ENCODE measurements around the gene ARHGEF17.

The ARHGEF17 gene

DNA sequence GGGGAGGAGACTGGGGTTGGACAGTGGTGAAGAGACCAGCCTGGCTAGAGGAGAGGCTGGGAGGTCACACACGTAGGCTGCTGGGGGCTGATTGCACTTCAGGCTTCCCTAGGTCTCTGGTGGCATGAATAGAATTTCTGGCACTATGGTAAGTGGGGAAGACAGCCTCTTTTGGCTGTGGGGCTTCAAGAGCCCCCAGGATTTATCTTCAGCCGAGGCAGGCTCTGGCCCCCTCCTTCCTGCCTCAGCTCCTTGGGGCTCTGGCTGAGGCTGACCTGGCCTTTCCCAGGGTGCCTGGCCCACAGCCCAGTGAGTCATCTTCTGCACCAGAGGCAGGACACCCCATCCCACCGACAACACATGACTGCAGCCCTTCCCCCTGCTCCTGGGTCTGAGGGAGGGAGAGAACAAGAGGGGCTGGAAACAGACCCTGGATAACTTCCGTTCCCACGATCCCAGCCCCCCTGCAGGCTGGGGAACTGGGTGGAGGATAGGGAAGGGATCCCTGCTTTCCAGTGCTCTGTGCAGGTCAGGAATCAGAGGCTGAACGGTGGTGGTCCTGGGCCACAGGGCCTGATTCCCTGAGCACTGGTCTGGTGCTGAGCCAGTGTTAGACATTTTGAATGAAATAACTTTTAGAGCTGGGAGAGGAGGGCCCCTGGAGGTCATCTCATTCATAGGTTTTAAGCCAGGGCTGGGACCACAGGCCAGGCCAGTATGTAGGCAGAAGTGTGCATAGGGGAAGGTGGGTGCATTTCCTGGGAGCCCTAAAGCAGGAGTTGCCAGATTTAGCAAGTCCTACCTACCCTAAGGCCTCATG, 26.5 kb downstream of the ARHGEF17 start:
- DNase-seq = peak; percentile 14

GRCh38 chr11:73335204-73335923, 27.3 kb downstream of the ARHGEF17 start:
- peak; percentile 48 for DNase-seq

GRCh38 chr11:73337846-73338245, 29.8 kb downstream of the ARHGEF17 start:
- no peak for DNase-seq

GRCh38 chr11:73338279-73338678, 30.2 kb downstream of the ARHGEF17 start:
- no peak for DNase-seq

- no peak for DNase-seq
These were observed 32.1 kb downstream of the ARHGEF17 start for GRCh38 chr11:73340164-73340563.

- DNase-seq = no peak
These were observed 34.6 kb downstream of the ARHGEF17 start for GRCh38 chr11:73342633-73343032.

DNA sequence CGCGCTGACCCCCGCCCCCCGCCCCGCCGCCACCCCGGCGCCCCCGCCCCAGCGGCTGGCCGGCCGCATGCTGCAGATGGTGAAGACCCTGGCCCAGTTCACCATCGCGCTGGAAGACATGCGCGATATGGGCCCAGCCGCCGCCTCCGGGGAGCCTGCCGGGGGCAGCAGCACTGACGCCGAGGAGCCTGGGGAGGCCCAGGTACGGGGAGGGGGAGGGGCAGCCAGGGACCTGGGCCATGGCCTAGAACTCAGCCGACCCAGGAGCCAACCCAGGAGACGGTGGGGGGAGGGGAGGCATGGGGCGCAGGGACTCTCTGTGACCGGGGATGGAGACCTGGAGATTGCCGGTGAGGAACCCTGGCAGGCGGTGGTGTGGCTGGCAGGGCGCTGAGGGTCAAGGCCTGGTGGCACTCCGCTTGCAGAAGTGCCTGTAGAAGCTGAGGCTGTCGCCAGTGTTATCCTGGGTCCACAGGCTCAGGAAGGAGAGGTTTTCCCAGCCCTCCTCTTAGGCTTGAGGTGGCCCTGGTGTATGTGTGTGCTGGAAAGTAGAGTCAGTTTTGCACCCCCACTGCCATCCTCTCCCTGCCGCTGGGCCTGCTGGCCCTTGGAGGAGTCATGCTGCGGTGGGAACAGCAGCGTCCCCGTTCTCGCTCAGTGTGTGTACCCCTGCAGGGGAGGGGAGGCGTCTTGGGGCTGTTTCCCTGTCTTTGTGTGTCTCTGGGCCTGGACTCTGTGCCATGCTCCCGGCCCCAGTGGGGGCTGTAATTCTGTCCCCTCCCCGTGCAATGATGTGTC, 35.2 kb downstream of the ARHGEF17 start:
- DNase-seq = no peak

DNA sequence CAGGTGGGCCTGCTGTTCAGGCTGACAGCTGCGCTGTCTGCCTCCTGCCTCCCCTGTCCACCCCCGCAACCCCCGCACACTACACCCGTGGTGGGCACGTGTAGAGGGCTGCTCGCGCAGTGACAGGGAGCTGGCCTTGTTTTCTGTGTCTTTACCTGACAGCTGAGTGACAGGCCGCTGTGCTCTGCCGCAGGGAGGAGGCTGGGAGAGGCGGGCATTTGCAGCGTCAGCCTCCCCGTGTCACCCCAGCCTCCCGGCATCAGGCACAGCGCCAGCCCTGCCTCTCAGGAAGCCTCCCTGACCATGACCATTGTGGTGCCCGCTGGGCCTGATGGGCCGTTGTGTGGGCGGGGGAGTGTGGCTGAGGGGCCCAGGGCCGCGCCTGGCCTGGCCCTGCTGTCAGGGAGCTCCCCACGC, 36.1 kb downstream of the ARHGEF17 start:
- no peak for DNase-seq

GRCh38 chr11:73345481-73346160, 37.5 kb downstream of the ARHGEF17 start:
- no peak for DNase-seq

DNA sequence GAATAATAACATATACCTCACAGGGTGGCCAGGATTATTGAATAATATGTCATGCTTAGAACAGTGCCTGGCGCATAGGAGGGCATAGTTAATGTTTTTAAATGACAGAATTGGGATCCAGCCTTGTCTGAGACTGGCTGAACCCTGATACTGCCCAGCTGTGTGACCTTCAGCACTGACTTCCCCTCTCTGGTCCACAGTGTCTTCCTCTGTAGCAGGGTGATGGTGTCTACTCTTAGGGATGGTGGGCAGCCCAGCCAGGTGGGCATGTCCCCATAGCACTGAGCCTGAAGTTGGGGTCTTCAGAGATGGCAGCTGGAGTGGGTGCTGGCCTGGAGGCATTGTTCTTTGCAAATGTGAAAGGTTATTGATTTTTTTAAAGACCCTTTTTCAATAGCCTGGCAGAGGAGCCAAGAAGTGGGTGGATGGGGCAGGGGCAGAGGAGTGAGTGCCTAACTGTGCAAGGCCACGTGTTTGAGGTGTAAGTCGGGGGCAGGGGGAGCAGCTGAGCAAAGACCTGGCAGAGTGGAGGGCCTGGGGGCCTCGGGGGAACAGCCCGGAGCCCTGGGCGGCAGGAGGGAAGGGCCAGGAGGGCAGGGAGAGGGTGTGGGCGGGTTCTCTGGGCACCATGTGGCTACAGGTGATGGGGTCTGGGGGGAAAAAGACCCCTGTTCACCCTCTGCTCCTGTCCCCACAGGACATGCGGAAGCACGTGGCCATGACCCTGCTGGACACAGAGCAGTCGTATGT, 38.3 kb downstream of the ARHGEF17 start:
- no peak for DNase-seq

DNA sequence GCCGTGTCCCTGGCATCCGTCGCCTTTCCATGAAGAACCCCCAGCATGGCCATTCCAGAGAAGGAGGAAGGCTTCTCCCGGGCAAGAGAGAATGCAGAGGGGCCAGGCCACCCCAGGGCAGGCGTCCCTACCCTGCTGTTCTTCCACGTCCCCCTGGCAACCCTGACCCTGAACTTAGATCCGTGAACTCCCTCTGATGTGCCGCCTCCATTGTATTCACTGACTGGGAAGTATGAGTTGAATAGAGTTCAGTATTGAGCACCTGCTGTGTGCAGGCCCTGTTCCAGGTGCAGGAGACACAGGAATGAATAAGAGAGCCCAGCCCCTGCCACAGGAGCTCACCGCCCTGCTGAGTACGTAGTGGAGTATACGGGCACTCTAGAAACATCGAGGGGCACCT, 39.0 kb downstream of the ARHGEF17 start:
- no peak for DNase-seq

GRCh38 chr11:73348838-73349237, 40.8 kb downstream of the ARHGEF17 start:
- DNase-seq = no peak

DNA sequence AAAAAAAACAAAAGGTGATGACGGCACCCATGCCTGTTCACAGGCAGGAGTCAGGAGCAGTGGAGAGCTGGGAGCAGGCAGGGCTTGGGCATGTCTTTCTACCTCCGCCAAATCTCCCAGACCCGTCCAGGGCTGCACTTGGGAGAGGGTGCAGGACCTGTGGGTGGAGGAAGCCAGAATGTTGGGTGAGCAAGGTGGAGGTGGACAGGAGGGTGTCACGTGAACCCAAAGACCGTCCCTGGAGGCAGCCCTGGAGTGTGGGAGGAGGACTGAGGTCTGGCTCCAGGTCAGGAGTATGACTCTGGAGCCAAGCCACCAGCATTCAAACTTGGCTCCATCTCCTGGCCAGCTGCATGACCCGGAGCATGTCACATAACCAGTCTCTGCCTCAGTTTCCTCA, 41.6 kb downstream of the ARHGEF17 start:
- no peak for DNase-seq

DNA sequence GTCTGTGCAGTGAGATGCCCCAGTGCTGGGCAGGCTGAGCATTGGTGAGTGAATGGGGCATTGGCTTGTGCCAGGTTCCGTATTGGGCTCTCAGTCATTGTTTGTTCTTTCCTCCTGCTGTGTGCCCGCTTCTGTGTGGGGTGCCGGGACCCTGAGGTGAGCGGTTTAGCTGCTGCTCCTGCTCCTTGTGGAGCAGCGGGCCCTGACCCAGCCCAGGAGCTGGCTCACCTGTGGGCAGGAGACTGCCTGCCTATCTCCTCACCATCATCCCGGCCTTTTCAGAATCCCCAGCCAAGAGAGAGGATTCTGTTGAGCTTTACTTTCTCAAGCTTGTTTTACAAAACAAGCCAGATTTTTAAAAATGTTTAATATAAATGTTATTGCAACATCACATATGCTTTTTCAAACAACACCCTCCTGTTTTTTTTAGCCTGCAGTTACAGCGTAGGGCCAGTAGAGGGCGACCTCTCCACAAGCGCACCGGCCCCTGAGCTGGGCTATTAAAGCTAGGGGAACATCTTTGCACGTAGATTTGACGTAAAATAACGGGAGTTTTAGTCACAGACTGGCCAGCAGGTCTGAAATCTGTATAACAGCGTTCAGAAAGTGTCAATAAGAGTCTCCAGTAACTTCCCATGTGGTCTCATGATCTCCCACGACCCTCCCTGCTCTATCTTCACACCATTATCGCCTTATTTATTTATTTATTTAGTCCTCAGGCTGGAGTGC, 43.0 kb downstream of the ARHGEF17 start:
- no peak for DNase-seq

DNA sequence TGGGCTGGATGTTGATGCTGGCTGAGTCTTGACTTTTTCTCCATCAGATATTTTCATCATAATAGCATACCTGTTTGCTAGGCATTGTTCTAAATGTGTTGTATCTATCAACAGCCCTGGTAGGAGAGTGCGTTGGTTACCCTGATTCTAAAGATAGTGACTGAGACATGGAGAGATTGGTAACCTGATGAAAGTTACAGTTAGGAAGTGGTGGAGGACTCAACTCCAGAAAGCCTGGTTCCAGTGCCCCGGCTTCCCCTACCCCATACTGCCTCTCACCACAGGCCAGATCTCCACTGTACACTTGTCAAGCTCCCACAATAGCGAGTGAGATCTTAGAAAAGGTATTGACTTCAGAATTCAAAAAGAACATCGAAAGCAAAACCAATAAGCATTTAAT, 45.3 kb downstream of the ARHGEF17 start:
- DNase-seq = no peak

GRCh38 chr11:73355109-73355508, 47.0 kb downstream of the ARHGEF17 start:
- DNase-seq = no peak

- DNase-seq = no peak
These were observed 49.1 kb downstream of the ARHGEF17 start for GRCh38 chr11:73356979-73357860.

DNA sequence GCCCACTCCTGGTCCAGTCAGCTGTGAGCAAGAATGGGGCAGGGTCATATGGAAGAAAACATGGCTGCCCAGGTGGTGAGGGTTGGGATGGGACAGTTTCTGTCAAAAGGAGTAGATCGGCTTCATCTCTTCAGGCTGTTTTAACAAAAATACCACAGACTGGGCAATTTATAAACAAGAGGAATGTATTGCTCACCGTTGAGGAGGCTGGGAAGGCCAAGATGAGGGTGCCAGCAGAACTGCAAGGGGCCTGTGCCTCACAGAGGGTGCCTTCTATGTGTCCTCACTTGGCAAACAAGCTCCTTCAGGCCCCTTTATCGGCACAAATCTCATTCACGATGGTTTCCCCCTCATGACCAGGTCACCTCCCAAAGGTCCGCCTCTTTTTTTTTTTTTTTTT, 50.0 kb downstream of the ARHGEF17 start:
- DNase-seq = no peak

DNA sequence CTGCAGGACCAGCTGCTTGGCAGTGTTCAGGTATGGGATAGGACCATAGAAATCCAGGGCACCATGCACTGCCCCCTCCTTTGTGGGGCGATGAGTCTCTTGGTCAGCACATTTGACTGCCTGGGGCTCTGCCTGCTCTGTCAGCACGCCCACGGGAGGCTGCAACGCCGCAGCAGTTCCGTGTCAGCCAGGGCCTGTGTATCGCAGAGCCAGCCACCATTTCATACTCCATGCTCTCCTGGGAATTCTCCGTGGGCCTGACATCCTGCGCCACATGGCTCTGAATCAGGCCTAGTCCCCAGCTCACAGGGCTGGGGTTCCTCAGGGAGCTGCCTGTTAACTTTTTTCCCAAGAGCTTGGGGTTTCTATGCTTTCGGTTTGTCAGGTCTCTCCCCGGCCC, 51.3 kb downstream of the ARHGEF17 start:
- DNase-seq = no peak
